Amniotic stem cell (primary cell): ENCODE results near the gene ERVK3-1.
"Not testable (repeated sequence)": the region's sequence is repeated elsewhere in the genome, so short reads cannot be mapped to it uniquely, and the experiment has no call there.

ENCODE experiments used
- DNase-seq: peaks from one replicate; lab custom pipeline; 2025; lab: John Stamatoyannopoulos, UW

The ERVK3-1 gene

DNA sequence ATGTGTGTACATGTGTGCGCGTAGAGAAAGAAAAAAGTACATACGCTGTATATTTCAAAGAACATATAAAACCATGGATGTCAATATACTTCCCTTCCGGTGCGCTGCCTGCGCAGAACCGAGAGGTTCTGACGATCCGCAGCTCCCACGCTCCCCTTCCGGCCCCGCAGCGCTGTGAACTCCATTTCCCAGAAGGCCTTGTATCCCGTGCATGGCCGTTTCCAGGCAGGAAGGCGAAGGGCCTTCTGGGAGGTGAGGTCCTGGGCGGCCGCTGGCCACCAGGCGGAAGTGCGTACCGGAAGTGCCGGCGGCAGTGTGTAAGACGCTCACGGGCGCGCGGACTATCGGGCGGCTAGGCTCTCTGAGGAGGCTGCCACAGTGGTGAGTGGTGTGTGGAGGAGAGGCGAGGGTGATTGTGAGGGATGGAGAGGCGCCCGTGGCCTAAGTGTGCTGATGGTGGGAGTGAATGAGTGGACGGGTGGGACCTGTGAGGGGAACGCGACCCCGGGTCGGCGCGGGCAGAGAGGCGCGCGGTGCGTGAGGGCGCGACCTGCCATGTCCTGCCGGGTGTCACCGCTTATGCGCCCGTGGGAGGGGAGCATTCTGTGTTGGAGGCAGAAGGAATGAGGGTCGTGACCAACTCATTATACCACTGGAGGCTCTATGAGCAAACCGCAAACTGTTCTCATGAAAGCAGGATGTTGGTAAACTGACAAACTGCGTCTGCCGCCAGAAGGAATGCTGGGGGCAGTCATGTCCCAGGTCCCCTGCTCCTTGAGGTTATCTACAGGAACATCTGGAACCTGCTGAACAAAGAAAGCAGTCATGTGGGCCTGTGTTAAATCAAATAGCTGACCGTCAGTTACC lies at the start of gene ERVK3-1:
Gene ERVK3-1, plus strand, starts transcription at position 313 of the 867 bp plus-strand sequence. CDS start 6,792 bp downstream, outside the sequence.
- DNase-seq = peak; percentile 94

DNA sequence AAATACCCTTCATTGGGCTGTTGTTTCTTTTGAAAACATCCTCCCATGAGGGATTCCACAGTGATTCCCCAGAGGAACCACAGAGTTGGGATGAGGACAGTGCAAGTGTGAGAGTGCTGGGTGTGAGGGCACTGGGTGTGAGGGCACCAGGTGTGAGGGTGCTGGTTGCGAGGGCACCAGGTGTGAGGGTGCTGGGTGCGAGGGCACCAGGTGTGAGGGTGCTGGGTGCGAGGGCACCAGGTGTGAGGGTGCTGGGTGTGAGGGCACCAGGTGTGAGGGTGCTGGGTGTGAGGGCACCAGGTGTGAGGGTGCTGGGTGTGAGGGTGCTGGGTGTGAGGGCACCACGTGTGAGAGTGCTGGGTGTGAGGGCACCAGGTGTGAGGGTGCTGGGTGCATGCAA lies 46.9 kb upstream of the ERVK3-1 start:
- not testable (repeated sequence) for DNase-seq

GRCh38 chr19:58261600-58261967 lies 43.6 kb upstream of the ERVK3-1 start:
- no peak for DNase-seq

- no peak for DNase-seq
These were observed 42.9 kb upstream of the ERVK3-1 start for GRCh38 chr19:58261968-58262921.

- DNase-seq = no peak
These were observed 42.3 kb upstream of the ERVK3-1 start for GRCh38 chr19:58262922-58263296.

DNA sequence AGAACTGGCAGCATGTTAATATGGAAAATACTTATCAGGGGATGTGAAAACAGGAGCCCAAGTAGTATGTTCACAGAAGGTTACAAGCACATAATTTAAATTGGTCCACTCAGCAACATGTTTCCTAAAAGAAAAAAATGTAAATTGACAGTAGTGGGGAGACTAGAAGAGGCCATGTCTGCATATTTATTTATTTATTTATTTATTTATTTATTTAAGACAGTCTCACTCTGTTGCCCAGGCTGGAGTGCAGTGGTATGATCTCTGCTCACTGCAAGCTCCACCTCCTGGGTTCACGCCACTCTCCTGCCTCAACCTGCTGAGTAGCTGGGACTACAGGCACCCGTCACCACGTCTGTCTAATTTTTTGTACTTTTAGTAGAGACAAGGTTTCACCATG lies 40.1 kb upstream of the ERVK3-1 start:
- no peak for DNase-seq

- no peak for DNase-seq
These were observed 36.8 kb upstream of the ERVK3-1 start for GRCh38 chr19:58268344-58268743.

- no peak for DNase-seq
These were observed 30.4 kb upstream of the ERVK3-1 start for GRCh38 chr19:58274771-58275201.

GRCh38 chr19:58275564-58275963 lies 29.6 kb upstream of the ERVK3-1 start:
- no peak for DNase-seq

- no peak for DNase-seq
These were observed 28.0 kb upstream of the ERVK3-1 start for GRCh38 chr19:58277197-58277596.

GRCh38 chr19:58277748-58278540 lies 27.2 kb upstream of the ERVK3-1 start:
- DNase-seq = no peak

- peak; percentile 96 for DNase-seq
These were observed 26.6 kb upstream of the ERVK3-1 start, which contains the start of gene ZNF8 for GRCh38 chr19:58278541-58279041. ZNF8 (plus strand) TSS chr19:58278955; CDS start chr19:58279082, 127 bp downstream.

GRCh38 chr19:58279042-58279924 lies 25.9 kb upstream of the ERVK3-1 start:
- DNase-seq = peak; percentile 43

DNA sequence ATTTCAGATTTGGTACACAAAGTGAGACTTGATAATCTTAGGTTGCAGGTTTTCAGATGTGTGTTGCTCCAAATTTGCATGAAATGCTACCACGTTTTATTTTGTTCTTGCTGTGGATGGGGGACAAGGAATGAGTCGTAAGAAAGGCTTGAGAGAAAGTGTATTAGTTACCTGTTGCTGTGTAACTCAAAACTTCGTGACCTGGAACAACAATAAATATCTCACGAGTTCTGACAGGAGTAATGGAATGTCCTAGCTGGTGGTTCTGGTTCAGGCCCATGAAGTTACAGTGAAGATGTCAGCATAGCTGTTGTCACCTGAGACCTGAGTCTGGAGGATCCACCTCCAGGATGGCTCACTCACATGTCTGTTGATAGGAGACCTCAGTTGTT lies 25.3 kb upstream of the ERVK3-1 start:
- no peak for DNase-seq

- DNase-seq = no peak
These were observed 21.0 kb upstream of the ERVK3-1 start for GRCh38 chr19:58284199-58284598.

GRCh38 chr19:58291943-58292342 lies 13.2 kb upstream of the ERVK3-1 start:
- DNase-seq = no peak

DNA sequence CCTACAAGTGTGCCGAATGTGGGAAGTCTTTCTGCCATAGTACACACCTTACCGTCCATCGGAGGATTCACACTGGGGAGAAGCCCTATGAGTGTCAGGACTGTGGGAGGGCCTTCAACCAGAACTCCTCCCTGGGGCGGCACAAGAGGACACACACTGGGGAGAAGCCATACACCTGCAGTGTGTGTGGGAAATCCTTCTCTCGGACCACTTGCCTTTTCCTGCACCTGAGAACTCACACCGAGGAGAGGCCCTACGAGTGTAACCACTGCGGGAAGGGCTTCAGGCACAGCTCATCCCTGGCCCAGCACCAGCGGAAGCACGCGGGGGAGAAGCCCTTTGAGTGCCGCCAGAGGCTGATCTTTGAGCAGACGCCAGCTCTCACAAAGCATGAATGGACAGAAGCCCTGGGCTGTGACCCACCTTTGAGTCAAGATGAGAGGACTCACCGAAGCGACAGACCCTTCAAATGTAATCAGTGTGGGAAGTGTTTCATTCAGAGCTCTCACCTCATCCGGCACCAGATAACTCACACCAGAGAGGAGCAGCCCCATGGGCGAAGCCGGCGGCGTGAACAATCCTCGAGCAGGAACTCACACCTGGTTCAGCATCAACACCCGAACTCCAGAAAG lies 10.3 kb upstream of the ERVK3-1 start:
- no peak for DNase-seq

DNA sequence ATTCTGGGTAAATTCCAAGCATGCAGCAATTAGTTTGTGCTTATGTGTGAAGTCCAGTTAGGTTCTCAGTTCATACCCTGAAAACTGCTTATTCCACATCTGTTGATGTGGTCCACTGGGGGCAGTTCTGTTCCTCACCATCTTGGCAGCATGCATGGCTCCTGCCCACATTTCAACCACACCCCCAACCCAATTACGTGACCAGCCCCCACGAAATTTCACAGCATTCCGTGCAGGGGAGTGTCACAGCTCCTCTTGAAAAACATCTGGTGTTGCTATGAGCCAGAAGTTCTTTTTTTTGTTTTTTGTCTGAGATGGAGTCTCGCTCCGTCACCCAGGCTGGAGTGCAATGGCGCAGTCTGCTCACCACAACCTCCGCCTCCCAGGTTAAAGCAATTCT lies 9.1 kb upstream of the ERVK3-1 start:
- no peak for DNase-seq

GRCh38 chr19:58300620-58301019 lies 4.6 kb upstream of the ERVK3-1 start:
- no peak for DNase-seq

DNA sequence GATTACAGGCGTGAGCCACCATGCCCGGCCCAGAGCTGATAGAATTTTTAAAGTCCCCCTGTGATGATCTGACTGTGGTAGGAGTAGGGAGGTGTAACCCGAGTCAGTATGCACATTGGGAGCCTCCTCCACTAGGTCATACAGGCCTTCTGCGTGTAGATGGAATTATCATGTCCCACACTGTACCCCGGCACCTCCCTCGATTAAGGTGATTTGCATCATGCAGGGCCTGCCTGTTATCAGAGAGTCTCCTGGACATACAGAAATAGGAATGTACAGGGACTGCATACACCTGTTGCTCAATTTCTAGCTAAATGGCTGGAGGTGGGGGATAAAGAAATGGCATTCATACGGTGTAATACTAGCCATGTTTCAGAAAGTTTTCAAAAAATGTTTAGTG lies 922 bp upstream of the ERVK3-1 start:
- DNase-seq = no peak
